HepG2 (cell line): ENCODE data around the gene AUNIP. TPM values are rescaled to one million over a fixed set of nuclear protein-coding genes. Genes with fewer than 3 reads are reported as not detected.

Experiments
- CEBPZ ChIP-seq: IDR thresholded peaks from 2 replicates; pipeline ENCODE4 v1.6.1; 2012; ENCODE audit warnings: low read length, improper control_type of control experiment
- HOMEZ ChIP-seq: IDR thresholded peaks from 2 replicates; pipeline ENCODE4 v1.6.1; 2016; ENCODE audit warnings: low read depth
- IRX3 ChIP-seq: sonication (generic); formaldehyde crosslinking; IDR thresholded peaks from 2 replicates; pipeline ENCODE4 v1.8.1; 2023; ENCODE audit warnings: mild to moderate bottlenecking, low read depth, missing genetic modification reagents, borderline replicate concordance
- KAT7 ChIP-seq: IDR thresholded peaks from 2 replicates; pipeline ENCODE4 v1.6.1; 2018; ENCODE audit warnings: borderline replicate concordance, missing compliant biosample characterization
- SP4 ChIP-seq: sonication (generic); formaldehyde crosslinking; IDR thresholded peaks from 2 replicates; pipeline ENCODE4 v1.8.1; 2023; ENCODE audit warnings: mild to moderate bottlenecking, missing genetic modification reagents
- TFAP4 ChIP-seq: sonication (generic); IDR thresholded peaks from 2 replicates; pipeline ENCODE4 v1.6.1; 2016; ENCODE audit warnings: low read depth, borderline replicate concordance
- ZBTB49 ChIP-seq: sonication (generic); formaldehyde crosslinking; IDR thresholded peaks from 2 replicates; pipeline ENCODE4 v1.4.0; 2020; ENCODE audit warnings: missing genetic modification reagents, borderline replicate concordance
- ZNF446 ChIP-seq: sonication (generic); formaldehyde crosslinking; IDR thresholded peaks from 2 replicates; pipeline ENCODE4 v1.5.0; 2020; ENCODE audit warnings: mild to moderate bottlenecking, missing genetic modification reagents
- ZNF784 ChIP-seq: sonication (generic); formaldehyde crosslinking; IDR thresholded peaks from 2 replicates; pipeline ENCODE4 v1.5.1; 2020; ENCODE audit warnings: missing genetic modification reagents, mild to moderate bottlenecking, borderline replicate concordance
- polyA plus RNA-seq, 8 experiments: library from polyadenylated mRNA; depleted of rRNA in 3 of 8; stranded (reverse) in 7 of 8; unstranded in 1 of 8; fragments of >200 nt; fragmentation: Illumina TruSeq in 4 of 8; extraction: Trizol in 4 of 8; gene quantifications; 2 replicates each; pipeline versions ENCODE4 v1.2.1 to v1.2.3, GENCODE V29; 2011 to 2016; ENCODE audit warnings: low read depth in 4 of 8, missing spikeins in 1 of 8, mixed read lengths in 1 of 8; ENCODE audit not compliant: insufficient read depth in 1 of 8
- total RNA-seq, 5 experiments: library from RNA; depleted of rRNA; stranded (reverse); fragments of >200 nt; fragmentation: Illumina TruSeq; extraction: Trizol; gene quantifications; 2 replicates each; pipeline ENCODE4 v1.2.3, GENCODE V29; 2016; ENCODE audit warnings: low read depth in 1 of 5

AUNIP gene
- total and polyA plus RNA-seq, 2 of the 13 experiments (the other 11 are each of a cell fraction or from before 2014, with no cell fraction given): 3.8 to 12.3 TPM

- TF ChIP-seq CEBPZ: no peak
- no peak for TF ChIP-seq TFAP4
- 0 out of 2 replicates have a peak, but pooled peaks have one; percentile 24 for TF ChIP-seq ZBTB49
- no peak; the same call in 1 of the 2 replicates for TF ChIP-seq SP4
- peak; percentile 96; the same call in 1 of the 2 replicates for TF ChIP-seq ZNF446
- TF ChIP-seq HOMEZ (CRISPR knock-in tag): no peak
- TF ChIP-seq IRX3 (CRISPR knock-in tag): peak; percentile 93
- TF ChIP-seq ZNF784: peak; percentile 76; the same call in 1 of the 2 replicates
- TF ChIP-seq KAT7: peak; percentile 89
Observed at GRCh38 chr1:25875154-25875855, 16.0 kb upstream of the AUNIP start, which contains the start of gene PAQR7 (continued).
